ENCODE measurements around the gene GPR84.
"Not testable (repeated sequence)": the region's sequence is repeated elsewhere in the genome, so short reads cannot be mapped to it uniquely, and the experiment has no call there.

The GPR84 gene

DNA sequence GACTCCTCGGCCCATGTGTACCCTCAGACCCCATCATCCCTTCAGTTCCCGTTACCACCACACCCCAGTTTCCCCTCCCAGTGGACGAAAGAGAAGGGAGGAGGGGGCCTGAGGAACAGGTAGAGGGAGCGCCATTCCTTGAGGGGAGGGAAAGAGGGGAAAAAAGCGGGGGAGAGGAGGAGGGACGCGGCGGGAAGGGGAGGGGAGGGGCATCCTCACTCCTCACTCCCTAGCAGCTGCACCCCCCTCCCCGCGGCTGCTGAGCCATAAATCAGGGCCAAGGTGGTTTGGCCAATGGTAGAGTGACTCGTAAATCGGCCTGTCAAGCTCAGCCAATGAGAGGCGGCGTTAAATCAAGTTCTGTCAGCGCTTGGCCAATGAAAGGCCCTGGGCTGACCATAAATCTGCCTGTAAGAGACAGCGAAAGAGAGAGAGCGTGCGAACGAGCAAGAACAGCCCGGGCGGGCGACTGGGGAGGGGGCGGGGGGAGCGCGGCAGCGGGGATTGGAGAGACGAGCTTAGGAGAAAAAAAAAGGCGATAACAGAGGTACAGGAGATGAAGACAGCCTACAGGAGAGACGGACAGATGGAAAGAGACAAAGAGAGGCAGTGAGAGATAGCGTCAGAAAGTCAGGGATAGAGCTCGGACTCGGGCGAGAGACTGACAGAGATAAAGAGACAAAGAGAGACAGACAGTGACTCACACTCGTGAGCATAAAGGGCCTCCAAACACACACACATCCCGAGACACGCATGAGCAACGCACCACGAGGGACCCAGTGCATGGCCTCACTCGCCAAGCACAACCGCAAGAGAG, 5.1 kb downstream of the GPR84 start:
- peak; percentile 99 for DNase-seq (ENCODE audit: extremely low read depth, low read depth)
- TF ChIP-seq, protein P1, sequence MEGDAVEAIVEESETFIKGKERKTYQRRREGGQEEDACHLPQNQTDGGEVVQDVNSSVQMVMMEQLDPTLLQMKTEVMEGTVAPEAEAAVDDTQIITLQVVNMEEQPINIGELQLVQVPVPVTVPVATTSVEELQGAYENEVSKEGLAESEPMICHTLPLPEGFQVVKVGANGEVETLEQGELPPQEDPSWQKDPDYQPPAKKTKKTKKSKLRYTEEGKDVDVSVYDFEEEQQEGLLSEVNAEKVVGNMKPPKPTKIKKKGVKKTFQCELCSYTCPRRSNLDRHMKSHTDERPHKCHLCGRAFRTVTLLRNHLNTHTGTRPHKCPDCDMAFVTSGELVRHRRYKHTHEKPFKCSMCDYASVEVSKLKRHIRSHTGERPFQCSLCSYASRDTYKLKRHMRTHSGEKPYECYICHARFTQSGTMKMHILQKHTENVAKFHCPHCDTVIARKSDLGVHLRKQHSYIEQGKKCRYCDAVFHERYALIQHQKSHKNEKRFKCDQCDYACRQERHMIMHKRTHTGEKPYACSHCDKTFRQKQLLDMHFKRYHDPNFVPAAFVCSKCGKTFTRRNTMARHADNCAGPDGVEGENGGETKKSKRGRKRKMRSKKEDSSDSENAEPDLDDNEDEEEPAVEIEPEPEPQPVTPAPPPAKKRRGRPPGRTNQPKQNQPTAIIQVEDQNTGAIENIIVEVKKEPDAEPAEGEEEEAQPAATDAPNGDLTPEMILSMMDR (IDR thresholded peaks at IDR 0.05; ENCODE audit: low read depth, low read length) = no peak

DNA sequence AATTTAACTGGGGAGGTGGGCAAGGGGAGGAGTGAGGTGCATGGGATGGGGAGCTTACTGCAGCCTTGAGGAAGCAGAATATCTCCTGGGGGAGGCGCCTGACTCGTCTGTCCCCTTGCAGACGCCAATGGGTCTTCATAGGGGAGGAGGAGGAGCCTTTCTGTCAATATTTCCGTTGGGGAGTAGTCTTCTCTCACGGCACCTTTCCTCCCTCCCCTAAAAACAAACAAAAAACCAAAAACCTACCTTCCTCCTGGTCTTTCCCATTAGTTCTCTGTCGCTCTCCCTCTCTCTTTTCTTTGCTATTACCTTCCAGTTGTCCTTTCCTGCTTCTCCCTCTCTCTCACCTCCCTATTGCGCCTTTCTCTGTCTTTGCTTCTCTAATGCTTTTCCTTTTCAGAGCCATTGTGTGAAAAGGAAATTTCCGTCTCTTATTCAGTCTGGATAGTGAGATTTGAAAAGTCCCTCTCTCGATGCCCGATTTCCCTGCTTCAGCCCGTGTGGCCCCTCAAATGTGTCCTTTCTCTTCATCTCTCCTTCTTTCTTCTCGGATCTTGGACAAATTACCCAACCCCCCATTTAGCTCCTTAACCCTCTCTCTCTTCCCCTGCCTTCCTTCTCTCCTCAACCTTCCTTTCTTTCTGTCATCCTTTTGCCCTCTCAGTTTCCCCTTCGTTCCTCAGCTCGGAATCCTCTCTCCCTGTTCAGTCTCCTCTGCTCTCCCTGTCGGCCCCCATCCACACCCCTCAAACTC, 5.9 kb downstream of the GPR84 start:
- TF ChIP-seq, protein P1 (IDR thresholded peaks at IDR 0.05; ENCODE audit: low read depth, low read length) = no peak
- no peak for DNase-seq (ENCODE audit: extremely low read depth, low read depth)

DNA sequence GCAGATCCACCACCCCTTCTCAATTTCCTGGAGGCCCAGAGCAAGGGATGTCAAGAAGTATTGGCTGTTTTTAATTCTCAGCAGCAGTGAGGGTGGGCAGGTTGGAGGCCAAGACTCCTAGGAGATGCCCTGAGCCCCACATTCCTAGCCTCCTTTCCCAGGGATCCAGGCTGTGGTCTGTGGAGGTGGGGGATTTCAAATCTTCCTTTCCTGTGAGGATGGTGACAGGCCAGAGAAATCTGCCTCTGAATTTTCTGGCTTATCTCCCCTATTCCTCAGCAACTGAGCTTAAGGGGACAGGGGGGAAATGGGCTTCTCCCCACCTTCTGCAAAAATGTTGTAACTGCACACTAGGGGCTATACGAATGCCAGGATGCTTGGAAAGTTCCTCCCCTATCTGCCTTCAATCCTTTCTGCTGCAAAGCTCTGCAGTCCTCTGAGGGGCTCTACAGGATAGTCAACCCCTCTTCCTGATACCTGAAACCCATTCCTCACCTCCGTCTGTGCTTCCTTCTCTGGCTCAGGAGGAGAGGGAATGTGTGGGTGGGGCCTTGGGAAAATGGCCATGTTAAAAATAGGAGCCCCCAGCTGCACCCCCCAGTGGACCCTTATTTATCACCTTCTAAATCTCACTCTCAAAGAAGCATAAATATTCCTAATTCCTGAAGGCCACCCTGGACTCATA, 6.6 kb downstream of the GPR84 start:
- DNase-seq (ENCODE audit: extremely low read depth, low read depth) = no peak
- TF ChIP-seq, protein P1 (IDR thresholded peaks at IDR 0.05; ENCODE audit: low read depth, low read length) = no peak

- DNase-seq (ENCODE audit: extremely low read depth, low read depth) = no peak
- TF ChIP-seq, protein P1 (IDR thresholded peaks at IDR 0.05; ENCODE audit: low read depth, low read length) = no peak
These were observed 7.3 kb downstream of the GPR84 start for GRCh38 chr12:54356951-54357356.

- TF ChIP-seq, protein P1 (IDR thresholded peaks at IDR 0.05; ENCODE audit: low read depth, low read length) = no peak
- no peak for DNase-seq (ENCODE audit: extremely low read depth, low read depth)
These were observed 8.1 kb downstream of the GPR84 start for GRCh38 chr12:54356228-54356627.

GRCh38 chr12:54355104-54355815, 9.0 kb downstream of the GPR84 start:
- DNase-seq (ENCODE audit: extremely low read depth, low read depth) = no peak
- TF ChIP-seq, protein P1 (IDR thresholded peaks at IDR 0.05; ENCODE audit: low read depth, low read length) = no peak

DNA sequence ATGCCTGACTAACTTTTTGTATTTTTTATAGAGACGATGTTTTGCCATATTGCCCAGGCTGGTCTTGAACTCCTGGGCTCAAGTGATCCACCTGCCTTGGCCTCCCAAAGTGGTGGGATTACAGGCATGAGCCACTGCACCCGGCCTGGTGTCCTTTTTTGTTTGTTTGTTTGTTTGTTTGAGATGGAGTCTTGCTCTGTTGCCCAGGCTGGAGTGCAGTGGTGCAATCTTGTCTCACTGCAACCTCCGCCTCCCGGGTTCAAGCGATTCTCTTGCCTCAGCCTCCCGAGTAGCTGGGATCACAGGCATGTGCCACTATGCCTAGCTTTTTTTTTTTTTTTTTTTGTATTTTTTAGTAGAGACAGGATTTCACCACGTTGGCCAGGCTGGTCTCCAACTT, 10.0 kb downstream of the GPR84 start:
- DNase-seq (ENCODE audit: extremely low read depth, low read depth) = not testable (repeated sequence)

Data from AG09319 (cell line).